GM19467 (cell line): Measurements from ENCODE around the gene SNX32.
A peak's percentile ranks its signal among the peaks of the same experiment; 100 is the strongest.

Source experiments
- ATAC-seq: cut with Tn5 transposase; IDR thresholded peaks from one replicate; pipeline ENCODE4 v1.9.1; 2021; ENCODE audit warnings: mild to moderate bottlenecking, moderate library complexity; ENCODE audit not compliant: unreplicated experiment

Gene SNX32

GRCh38 chr11:65833297-65834030 is at the start of gene SNX32:
Gene SNX32, plus strand, starts transcription at chr11:65833963. Its CDS starts 103 bp downstream, at chr11:65834066.
- ATAC-seq = peak; percentile 89

- ATAC-seq = no peak
These were observed 48.3 kb upstream of the SNX32 start for GRCh38 chr11:65785319-65786007.

GRCh38 chr11:65786008-65786785 is 47.6 kb upstream of the SNX32 start:
- no peak for ATAC-seq

GRCh38 chr11:65786786-65787636 is 46.8 kb upstream of the SNX32 start, which contains the start of gene OVOL1:
Gene OVOL1, plus strand, starts transcription at chr11:65787063. Its CDS starts 311 bp downstream, at chr11:65787374.
- no peak for ATAC-seq

GRCh38 chr11:65787649-65788622 is 45.8 kb upstream of the SNX32 start:
- ATAC-seq = no peak

- no peak for ATAC-seq
These were observed 44.9 kb upstream of the SNX32 start for GRCh38 chr11:65788821-65789220.

GRCh38 chr11:65789230-65790103 is 44.3 kb upstream of the SNX32 start:
- ATAC-seq = no peak

- ATAC-seq = no peak
These were observed 43.5 kb upstream of the SNX32 start for GRCh38 chr11:65790104-65790901.

- ATAC-seq = no peak
These were observed 42.7 kb upstream of the SNX32 start for GRCh38 chr11:65790902-65791650.

GRCh38 chr11:65791719-65792213 is 42.0 kb upstream of the SNX32 start:
- ATAC-seq = no peak

- ATAC-seq = no peak
These were observed 41.3 kb upstream of the SNX32 start for GRCh38 chr11:65792456-65792855.

GRCh38 chr11:65793144-65793581 is 40.6 kb upstream of the SNX32 start:
- ATAC-seq = no peak

- ATAC-seq = no peak
These were observed 40.0 kb upstream of the SNX32 start for GRCh38 chr11:65793625-65794400.

- no peak for ATAC-seq
These were observed 38.9 kb upstream of the SNX32 start for GRCh38 chr11:65794570-65795510.
